H1 (cell line): ENCODE data around the gene ITIH1. TPM values are rescaled to one million over a fixed set of nuclear protein-coding genes. Genes with fewer than 3 reads are reported as not detected.

Experiments used
- BRCA1 ChIP-seq: IDR thresholded peaks from 2 replicates; pipeline ENCODE4 v1.6.1; 2012; ENCODE audit warnings: low read depth, low read length, improper control_type of control experiment
- CHD7 ChIP-seq: fragments of 300-600 bp; sonication (generic); IDR thresholded peaks from 2 replicates; pipeline ENCODE4 v1.7.1; 2012; ENCODE audit warnings: low read length, moderate library complexity, mild to moderate bottlenecking, inconsistent platforms; ENCODE audit not compliant: insufficient replicate concordance
- JUN ChIP-seq: IDR thresholded peaks from 2 replicates; pipeline ENCODE4 v1.6.1; 2011; ENCODE audit warnings: low read depth, mild to moderate bottlenecking, improper control_type of control experiment, low read length
- RAD21 ChIP-seq, 2 experiments: IDR thresholded peaks in 1 of 2; conservative IDR thresholded peaks in 1 of 2; 2 replicates each; pipeline ENCODE4 v1.6.1; 2011; ENCODE audit warnings: low read depth in 2 of 2, low read length in 2 of 2, improper control_type of control experiment in 1 of 2, inconsistent platforms in 1 of 2, mild to moderate bottlenecking in 1 of 2, moderate library complexity in 1 of 2
- SRF ChIP-seq: IDR thresholded peaks from 2 replicates; pipeline ENCODE4 v1.6.1; 2011; ENCODE audit warnings: mild to moderate bottlenecking, low read depth, low read length, moderate library complexity
- polyA plus RNA-seq, 7 experiments: library from polyadenylated mRNA; depleted of rRNA in 3 of 7; stranded (reverse) in 5 of 7; unstranded in 2 of 7; fragments of >200 nt in 5 of 7; fragments of 200-250 nt in 2 of 7; gene quantifications; 1 replicate in 5 of 7; 2 replicates in 1 of 7; 4 replicates in 1 of 7; pipeline versions ENCODE4 v1.2.1 to v1.2.3, GENCODE V29; 2011 to 2013; ENCODE audit warnings: missing spikeins in 2 of 7, mixed read lengths in 2 of 7
- total RNA-seq: library from RNA; stranded (reverse); fragmentation: NEBNext Ultra II Directional; extraction: Animal tissue kit (Norgen Biotek cat#: 25700); gene quantifications from 2 replicates; pipeline ENCODE4 v1.2.1, GENCODE V29; 2021

ITIH1 gene
- total and polyA plus RNA-seq, 2 of the 8 experiments (the other 6 are each of a cell fraction or from before 2014, with no cell fraction given) = not detected

DNA sequence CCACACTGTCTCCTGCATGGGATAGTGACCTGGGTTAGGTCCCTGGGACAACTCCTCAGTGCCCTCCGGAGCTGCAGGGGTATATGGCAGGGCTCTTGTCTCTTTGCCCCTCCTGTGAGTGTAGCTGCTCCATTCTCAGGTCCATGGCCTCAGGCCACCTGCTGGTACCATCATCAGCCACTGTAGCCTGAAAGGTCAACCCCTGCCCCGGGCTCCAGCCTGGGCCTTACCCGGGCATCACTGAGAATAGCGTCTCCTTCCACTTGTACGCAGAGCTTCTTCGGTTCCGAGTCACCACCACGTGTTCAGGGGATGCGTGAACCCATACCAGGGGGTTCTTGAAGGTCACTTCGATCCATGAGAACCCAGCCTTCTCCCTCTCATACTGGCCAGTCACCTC, 39.3 kb downstream of the ITIH1 start (continued):
- TF ChIP-seq CHD7 (no peak), JUN (no peak), BRCA1 (no peak), RAD21 (IDR thresholded peaks at IDR 0.05 in 1 of 2, conservative IDR thresholded peaks at IDR 0.05 in 1 of 2; ENCODE audit: low read depth in 2 of 2, low read length in 2 of 2) (no peak), SRF (no peak)
